ENCODE measurements around the gene PAQR9. TPM values are rescaled to one million over a fixed set of nuclear protein-coding genes. Genes with fewer than 3 reads are reported as not detected.
A peak's percentile ranks its signal among the peaks of the same experiment; 100 is the strongest.

PAQR9 gene
- total RNA-seq, 1 donor from 2014 or later, result 15.3 TPM

GRCh38 chr3:142963234-142963515, 299 bp downstream of the PAQR9 start:
- peak; percentile 17 for TF ChIP-seq CTCF (IDR thresholded peaks at IDR 0.05; ENCODE audit: borderline replicate concordance)
- intact Hi-C loops (cut with micrococcal nuclease), result no loop called here
- Histone ChIP-seq H3K27ac (replicated peaks) (peak overlapping the region; percentile 90), H3K4me3 (peak overlapping the region; percentile 76), H3K36me3 (no peaks in the 10 kb centered on the region), H3K9me3 (replicated peaks) (no peaks in the 10 kb centered on the region), H3K27me3 (ENCODE audit: low read depth) (peaks cover 65% of the 10 kb centered on the region), H3K4me1 (peaks cover 45% of the 10 kb centered on the region)
- no peak for DNase-seq

- Histone ChIP-seq H3K27me3 (ENCODE audit: low read depth) (peaks cover 70% of the 10 kb centered on the region), H3K9me3 (replicated peaks) (no peaks in the 10 kb centered on the region), H3K27ac (replicated peaks) (peak overlapping the region; percentile 90), H3K4me3 (peak overlapping the region; percentile 76), H3K4me1 (peaks cover 50% of the 10 kb centered on the region), H3K36me3 (no peaks in the 10 kb centered on the region)
- intact Hi-C loops (cut with micrococcal nuclease), result no loop called here
- DNase-seq, result no peak
- no peak for TF ChIP-seq CTCF (IDR thresholded peaks at IDR 0.05; ENCODE audit: borderline replicate concordance)
These were observed 797 bp downstream of the PAQR9 start for GRCh38 chr3:142962520-142963233.

- Histone ChIP-seq H3K9me3 (replicated peaks) (no peaks in the 10 kb centered on the region), H3K36me3 (no peaks in the 10 kb centered on the region), H3K27me3 (ENCODE audit: low read depth) (peaks cover 72% of the 10 kb centered on the region), H3K4me1 (peaks cover 53% of the 10 kb centered on the region), H3K4me3 (peak overlapping the region; percentile 76), H3K27ac (replicated peaks) (peak overlapping the region; percentile 63)
- no peak for DNase-seq
- intact Hi-C loops (cut with micrococcal nuclease), result no loop called here
- TF ChIP-seq CTCF (IDR thresholded peaks at IDR 0.05; ENCODE audit: borderline replicate concordance), result no peak
These were observed 1.3 kb downstream of the PAQR9 start for GRCh38 chr3:142962175-142962519.

- no peaks in the 10 kb centered on the region for H3K9me3 ChIP-seq (replicated peaks)
- peak overlapping the region; percentile 76 for H3K4me3 ChIP-seq
- TF ChIP-seq CTCF (IDR thresholded peaks at IDR 0.05; ENCODE audit: borderline replicate concordance), result no peak
- intact Hi-C loops (cut with micrococcal nuclease), result no loop called here
- H3K36me3 ChIP-seq, result no peaks in the 10 kb centered on the region
- DNase-seq, result no peak
- H3K4me1 ChIP-seq, result peaks cover 56% of the 10 kb centered on the region
- peaks cover 72% of the 10 kb centered on the region for H3K27me3 ChIP-seq (ENCODE audit: low read depth)
- peak overlapping the region; percentile 63 for H3K27ac ChIP-seq (replicated peaks)
These were observed 1.9 kb downstream of the PAQR9 start for GRCh38 chr3:142961539-142961938.

- H3K27me3 ChIP-seq (ENCODE audit: low read depth), result peaks cover 65% of the 10 kb centered on the region
- peak overlapping the region; percentile 63 for H3K27ac ChIP-seq (replicated peaks)
- H3K9me3 ChIP-seq (replicated peaks), result no peaks in the 10 kb centered on the region
- H3K36me3 ChIP-seq, result no peaks in the 10 kb centered on the region
- DNase-seq, result no peak
- TF ChIP-seq CTCF (IDR thresholded peaks at IDR 0.05; ENCODE audit: borderline replicate concordance), result no peak
- peak overlapping the region; percentile 76 for H3K4me3 ChIP-seq
- intact Hi-C loops (cut with micrococcal nuclease), result no loop called here
- H3K4me1 ChIP-seq, result peaks cover 56% of the 10 kb centered on the region
These were observed 3.1 kb downstream of the PAQR9 start for GRCh38 chr3:142960322-142960850.
